Activated T-cell treated with anti-CD3 and anti-CD28 coated beads, Interleukin-2, amount 50 U/mL, for 72 hours (primary cell): ENCODE results near the gene UBE3B. TPM values are rescaled to one million over a fixed set of nuclear protein-coding genes. Genes with fewer than 3 reads are reported as not detected.

ENCODE experiments used
- ATAC-seq, 2 donors: fragments of 150-1000 bp; cut with Tn5 transposase; replicated peaks in 1 of 2; 2 replicates each; pipeline ENCODE4 v1.10.0; 2021; ENCODE audit warnings: moderate library complexity in 2 of 2, mild to moderate bottlenecking in 1 of 2
- DNase-seq, 2 donors: peaks; one replicate each; pipeline ENCODE4 v3.0.0; 2021 to 2022; ENCODE audit warnings: mixed read lengths in 1 of 2
- H3K27ac Mint-ChIP-seq: one replicate; pipeline ENCODE4 v1.8.0; 2022; ENCODE audit warnings: mild to moderate bottlenecking, moderate library complexity, mixed read lengths
- H3K27me3 Mint-ChIP-seq: one replicate; pipeline ENCODE4 v1.8.0; 2022; ENCODE audit warnings: low read depth, mixed read lengths
- H3K36me3 Mint-ChIP-seq, 2 donors: one replicate each; pipeline ENCODE4 v1.8.0; 2022; ENCODE audit warnings: mixed read lengths in 2 of 2, mild to moderate bottlenecking in 1 of 2; ENCODE audit not compliant: insufficient read depth in 2 of 2
- H3K4me1 Mint-ChIP-seq: one replicate; pipeline ENCODE4 v1.8.0; 2022; ENCODE audit warnings: low read depth, mixed read lengths
- H3K4me3 Mint-ChIP-seq, 2 donors: one replicate each; pipeline ENCODE4 v1.8.0; 2022; ENCODE audit warnings: mild to moderate bottlenecking in 2 of 2, mixed read lengths in 2 of 2, moderate library complexity in 2 of 2
- H3K9me3 Mint-ChIP-seq, 2 donors: one replicate each; pipeline ENCODE4 v1.8.0; 2022; ENCODE audit warnings: mixed read lengths in 2 of 2
- total RNA-seq, 2 donors: library from RNA; stranded (reverse); gene quantifications; one replicate each; pipeline ENCODE4 v1.2.3, GENCODE V29; 2022

The UBE3B gene
- total RNA-seq, 2 donors from 2014 or later: 37.4 to 37.6 TPM

- no peak overlapping the region for H3K27ac Mint-ChIP-seq
- ATAC-seq (no peak), DNase-seq (no peak)
- no peak overlapping the region for H3K4me3 Mint-ChIP-seq
- H3K4me1 Mint-ChIP-seq: peaks cover 20% of the 10 kb centered on the region
- H3K27me3 Mint-ChIP-seq: no peaks in the 10 kb centered on the region
- H3K36me3 Mint-ChIP-seq: peaks cover 2 to 8% of the 10 kb centered on the region in 2 donors
- no peaks in the 10 kb centered on the region for H3K9me3 Mint-ChIP-seq
These were observed 5.9 kb downstream of the UBE3B start for GRCh38 chr12:109483346-109483745.

- Mint-ChIP-seq H3K4me3 (no peak overlapping the region), H3K4me1 (peaks cover 1% of the 10 kb centered on the region), H3K36me3 (peaks cover 2 to 15% of the 10 kb centered on the region in 2 donors), H3K27me3 (no peaks in the 10 kb centered on the region), H3K27ac (no peak overlapping the region), H3K9me3 (no peaks in the 10 kb centered on the region)
- DNase-seq (no peak), ATAC-seq (no peak)
These were observed 7.8 kb downstream of the UBE3B start for GRCh38 chr12:109485201-109485600.

GRCh38 chr12:109487181-109488050 is 10.0 kb downstream of the UBE3B start:
- DNase-seq (no peak), ATAC-seq (no peak)
- peaks cover 2 to 15% of the 10 kb centered on the region in 2 donors for H3K36me3 Mint-ChIP-seq
- H3K4me3 Mint-ChIP-seq: no peak overlapping the region
- no peaks in the 10 kb centered on the region for H3K27me3 Mint-ChIP-seq
- no peaks in the 10 kb centered on the region for H3K9me3 Mint-ChIP-seq
- H3K27ac Mint-ChIP-seq: no peak overlapping the region
- H3K4me1 Mint-ChIP-seq: no peaks in the 10 kb centered on the region

- DNase-seq: no peak
- Mint-ChIP-seq H3K27ac (no peak overlapping the region), H3K4me1 (no peaks in the 10 kb centered on the region), H3K4me3 (no peak overlapping the region), H3K36me3 (peaks cover 2 to 15% of the 10 kb centered on the region in 2 donors), H3K27me3 (no peaks in the 10 kb centered on the region), H3K9me3 (no peaks in the 10 kb centered on the region)
- ATAC-seq: no peak
These were observed 10.7 kb downstream of the UBE3B start for GRCh38 chr12:109488051-109488665.

- peaks cover 3 to 13% of the 10 kb centered on the region in 2 donors for H3K36me3 Mint-ChIP-seq
- H3K27me3 Mint-ChIP-seq: no peaks in the 10 kb centered on the region
- no peaks in the 10 kb centered on the region for H3K9me3 Mint-ChIP-seq
- H3K4me1 Mint-ChIP-seq: no peaks in the 10 kb centered on the region
- DNase-seq (no peak), ATAC-seq (no peak)
- no peak overlapping the region for H3K27ac Mint-ChIP-seq
- H3K4me3 Mint-ChIP-seq: no peak overlapping the region
These were observed 11.9 kb downstream of the UBE3B start for GRCh38 chr12:109489016-109489954.

GRCh38 chr12:109489955-109490565 is 12.6 kb downstream of the UBE3B start:
- Mint-ChIP-seq H3K4me1 (no peaks in the 10 kb centered on the region), H3K36me3 (peaks cover 4 to 11% of the 10 kb centered on the region in 2 donors), H3K4me3 (no peak overlapping the region), H3K9me3 (no peaks in the 10 kb centered on the region), H3K27ac (no peak overlapping the region), H3K27me3 (no peaks in the 10 kb centered on the region)
- ATAC-seq (no peak), DNase-seq (no peak)

GRCh38 chr12:109491671-109492070 is 14.2 kb downstream of the UBE3B start:
- ATAC-seq: no peak
- no peak overlapping the region for H3K27ac Mint-ChIP-seq
- H3K27me3 Mint-ChIP-seq: no peaks in the 10 kb centered on the region
- no peaks in the 10 kb centered on the region for H3K4me1 Mint-ChIP-seq
- H3K36me3 Mint-ChIP-seq: peaks cover 3 to 11% of the 10 kb centered on the region in 2 donors
- no peak for DNase-seq
- H3K9me3 Mint-ChIP-seq: no peaks in the 10 kb centered on the region
- no peak overlapping the region for H3K4me3 Mint-ChIP-seq

GRCh38 chr12:109492371-109492770 is 14.9 kb downstream of the UBE3B start:
- no peaks in the 10 kb centered on the region for H3K27me3 Mint-ChIP-seq
- no peak for DNase-seq
- H3K36me3 Mint-ChIP-seq: peaks cover 3 to 11% of the 10 kb centered on the region in 2 donors
- ATAC-seq: no peak
- H3K9me3 Mint-ChIP-seq: no peaks in the 10 kb centered on the region
- no peak overlapping the region for H3K27ac Mint-ChIP-seq
- no peak overlapping the region for H3K4me3 Mint-ChIP-seq
- H3K4me1 Mint-ChIP-seq: no peaks in the 10 kb centered on the region

- H3K36me3 Mint-ChIP-seq: peaks cover 3 to 17% of the 10 kb centered on the region in 2 donors
- H3K27ac Mint-ChIP-seq: no peak overlapping the region
- DNase-seq (no peak), ATAC-seq (no peak)
- H3K27me3 Mint-ChIP-seq: no peaks in the 10 kb centered on the region
- H3K4me1 Mint-ChIP-seq: no peaks in the 10 kb centered on the region
- no peaks in the 10 kb centered on the region for H3K9me3 Mint-ChIP-seq
- H3K4me3 Mint-ChIP-seq: no peak overlapping the region
These were observed 15.7 kb downstream of the UBE3B start for GRCh38 chr12:109493090-109493489.

- Mint-ChIP-seq H3K4me3 (no peak overlapping the region), H3K9me3 (no peaks in the 10 kb centered on the region), H3K27ac (no peak overlapping the region), H3K4me1 (no peaks in the 10 kb centered on the region), H3K36me3 (peaks cover 3 to 13% of the 10 kb centered on the region in 2 donors), H3K27me3 (no peaks in the 10 kb centered on the region)
- no peak for DNase-seq
- ATAC-seq: no peak
These were observed 16.5 kb downstream of the UBE3B start for GRCh38 chr12:109493938-109494337.

- Mint-ChIP-seq H3K4me1 (no peaks in the 10 kb centered on the region), H3K9me3 (no peaks in the 10 kb centered on the region), H3K27ac (no peak overlapping the region), H3K27me3 (no peaks in the 10 kb centered on the region), H3K36me3 (peaks cover 3 to 13% of the 10 kb centered on the region in 2 donors), H3K4me3 (no peak overlapping the region)
- no peak for ATAC-seq
- DNase-seq: no peak
These were observed 17.0 kb downstream of the UBE3B start for GRCh38 chr12:109494348-109494881.

GRCh38 chr12:109495012-109495411 is 17.6 kb downstream of the UBE3B start:
- Mint-ChIP-seq H3K4me3 (no peak overlapping the region), H3K36me3 (peaks cover 3 to 13% of the 10 kb centered on the region in 2 donors), H3K27ac (no peak overlapping the region), H3K4me1 (no peaks in the 10 kb centered on the region), H3K9me3 (no peaks in the 10 kb centered on the region), H3K27me3 (no peaks in the 10 kb centered on the region)
- DNase-seq (no peak), ATAC-seq (no peak)
